DMS79 (cell line): ENCODE measurements around the gene COL5A1.

ENCODE experiments used
- DNase-seq: peaks from one replicate; lab custom pipeline; 2025; lab: John Stamatoyannopoulos, UW

The COL5A1 gene

GRCh38 chr9:134836406-134836970, 194.9 kb downstream of the COL5A1 start:
- no peak for DNase-seq

GRCh38 chr9:134837529-134837928, 195.9 kb downstream of the COL5A1 start:
- no peak for DNase-seq

DNA sequence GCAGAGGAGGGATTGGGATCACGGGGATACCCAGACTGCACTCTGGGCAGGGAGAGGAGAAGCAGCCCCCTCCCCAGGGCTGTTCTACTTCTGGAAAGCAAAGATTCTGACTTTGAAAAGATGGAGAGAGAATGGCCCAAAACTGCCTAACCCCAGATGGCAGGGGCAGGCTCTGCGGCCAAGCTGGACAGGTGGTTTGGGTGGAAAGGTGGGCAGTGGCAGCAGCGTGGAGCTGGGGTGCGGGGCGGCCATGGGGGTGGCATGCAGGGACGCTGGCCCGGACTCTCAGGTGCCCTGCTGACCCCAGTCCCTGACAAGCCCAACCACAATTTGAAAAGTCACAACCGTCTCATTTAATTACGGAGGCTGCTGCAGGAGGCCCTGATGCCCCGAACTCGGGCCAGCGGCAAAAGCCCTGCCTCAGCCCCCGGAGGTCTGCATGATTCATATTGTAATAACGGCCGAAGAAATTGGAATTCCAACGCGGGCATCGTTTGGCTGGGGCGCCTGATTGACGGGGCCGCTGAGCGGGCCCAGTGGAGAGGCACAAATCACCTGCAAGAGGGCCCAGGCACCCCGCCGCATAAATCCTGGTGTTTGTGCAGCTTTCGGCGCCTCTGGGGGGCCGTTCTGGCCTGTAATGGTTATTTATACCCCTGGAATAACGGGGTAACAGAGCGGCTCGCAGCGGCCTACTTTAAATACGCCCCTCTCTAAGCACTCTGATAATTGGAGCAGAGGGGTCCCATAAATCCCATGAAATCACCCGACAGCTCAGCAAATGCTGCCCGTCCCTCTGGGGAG, 197.2 kb downstream of the COL5A1 start:
- DNase-seq, result no peak

- no peak for DNase-seq
Observed at GRCh38 chr9:134839455-134840125, 198.0 kb downstream of the COL5A1 start.

- no peak for DNase-seq
Observed at GRCh38 chr9:134840511-134840910, 198.9 kb downstream of the COL5A1 start.

DNA sequence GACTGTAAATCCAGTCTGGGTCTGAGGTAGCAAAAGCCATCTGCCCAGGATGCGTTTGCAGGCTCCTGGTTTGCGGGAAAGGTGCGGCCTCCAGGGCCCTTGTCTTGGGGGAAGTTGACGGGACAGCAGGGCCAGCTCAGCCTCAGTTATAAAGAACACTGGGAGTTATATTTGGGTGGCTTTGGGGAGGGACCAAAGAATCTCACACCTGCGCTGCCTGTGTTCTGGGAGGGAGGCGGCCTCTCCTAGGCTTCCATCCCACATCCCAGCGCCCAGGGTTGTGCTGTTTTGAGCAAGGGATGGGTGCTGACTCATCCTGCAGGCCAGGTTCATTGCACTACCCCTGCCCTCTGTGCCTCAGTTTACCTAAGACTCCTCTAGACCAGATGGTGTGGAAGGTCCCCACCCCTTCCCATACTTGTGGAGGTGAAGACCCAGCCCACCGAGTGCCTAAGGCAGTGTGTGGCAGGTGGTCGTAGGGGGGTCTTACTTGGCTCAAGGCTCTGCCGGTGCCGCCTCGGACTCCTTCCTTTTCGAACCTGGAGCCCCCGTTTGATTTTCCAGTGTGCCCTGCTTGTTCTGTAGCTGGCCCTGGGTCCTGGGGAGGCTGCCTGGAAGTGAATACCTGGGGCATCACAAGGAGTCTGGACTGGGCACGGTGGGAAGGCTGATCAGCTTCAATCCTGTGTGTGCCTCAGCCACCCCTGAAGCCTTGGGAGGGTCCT, 199.7 kb downstream of the COL5A1 start:
- no peak for DNase-seq

GRCh38 chr9:134842321-134842720, 200.7 kb downstream of the COL5A1 start:
- DNase-seq, result no peak

DNA sequence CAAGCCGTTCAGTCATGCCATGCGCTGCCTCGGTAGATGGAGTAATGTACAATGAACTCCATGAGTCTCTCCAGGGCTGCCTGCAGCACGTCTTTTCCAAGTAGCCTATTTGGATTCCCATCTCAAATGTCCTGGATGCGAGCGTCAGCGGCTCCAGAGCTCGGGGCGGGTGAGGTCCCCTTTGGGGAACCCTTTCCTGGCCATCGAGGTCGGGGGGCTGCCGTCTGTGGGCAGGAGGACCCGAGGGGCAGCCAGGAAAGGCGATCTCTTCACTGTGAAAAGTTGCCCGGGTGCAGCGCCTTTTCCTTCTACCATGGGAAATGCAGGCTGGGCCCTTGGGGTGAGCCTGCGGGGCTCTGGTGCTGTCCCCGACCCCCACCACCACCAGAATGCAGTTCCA, 202.1 kb downstream of the COL5A1 start:
- no peak for DNase-seq

GRCh38 chr9:134844821-134845220, 203.2 kb downstream of the COL5A1 start:
- DNase-seq, result no peak

DNA sequence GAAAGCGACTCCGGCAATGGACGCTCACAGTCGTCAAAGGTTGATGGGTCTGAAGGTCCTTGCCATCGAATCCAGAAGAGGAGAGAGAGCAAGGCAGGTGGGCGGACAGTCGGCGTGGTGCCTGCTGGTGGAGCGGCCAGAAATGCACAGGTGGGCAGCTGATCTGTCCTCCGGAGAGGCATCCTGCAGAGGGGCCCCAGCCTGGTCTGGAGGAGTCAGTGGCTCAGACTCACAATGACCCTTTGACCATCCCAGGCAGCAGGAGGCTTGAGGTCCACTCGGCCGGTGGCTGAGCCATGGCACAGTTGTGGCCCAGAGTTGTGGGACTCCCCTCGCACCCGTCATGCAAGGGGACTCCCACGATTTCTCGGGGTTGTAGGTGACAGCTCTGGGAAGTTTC, 204.6 kb downstream of the COL5A1 start:
- no peak for DNase-seq

DNA sequence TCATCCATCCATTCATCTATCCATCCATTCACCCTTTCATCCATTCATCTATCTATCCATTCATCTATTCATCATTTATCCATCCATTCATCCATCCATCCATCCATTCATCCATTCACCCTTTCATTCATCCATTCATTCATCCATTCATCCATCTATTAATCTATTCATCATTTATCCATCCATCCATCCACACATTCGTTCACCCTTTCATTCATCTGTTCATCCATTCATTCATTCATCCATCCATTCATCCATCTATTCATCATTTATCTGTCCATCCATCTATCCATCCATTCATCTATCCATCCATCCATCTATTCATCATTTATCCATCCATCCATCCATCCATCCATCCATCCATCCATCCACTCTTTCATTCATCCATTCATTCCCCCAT, 205.1 kb downstream of the COL5A1 start:
- no peak for DNase-seq

DNA sequence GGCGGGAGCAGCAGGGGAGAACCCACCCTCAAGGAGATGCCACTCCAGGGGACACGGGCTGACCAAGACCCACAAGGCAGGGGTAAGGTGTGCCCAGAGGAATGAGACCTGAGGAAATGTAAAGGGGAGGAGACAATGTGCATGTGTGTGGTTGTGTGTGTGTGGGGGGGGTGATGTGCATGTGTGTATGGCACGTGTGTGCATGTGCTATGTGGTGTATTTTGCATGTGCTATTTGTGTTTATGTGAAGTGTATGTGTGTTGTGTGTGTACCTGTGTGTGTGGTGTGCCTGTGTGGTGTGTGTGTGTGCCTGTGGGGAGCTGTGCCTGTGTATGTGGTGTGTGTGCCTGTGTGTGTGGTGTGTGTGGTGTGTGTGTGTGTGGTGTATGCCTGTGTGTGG, 205.5 kb downstream of the COL5A1 start:
- DNase-seq, result no peak

GRCh38 chr9:134847752-134848432, 206.3 kb downstream of the COL5A1 start:
- DNase-seq, result no peak

- no peak for DNase-seq
Observed at GRCh38 chr9:134848504-134848903, 206.9 kb downstream of the COL5A1 start.

DNA sequence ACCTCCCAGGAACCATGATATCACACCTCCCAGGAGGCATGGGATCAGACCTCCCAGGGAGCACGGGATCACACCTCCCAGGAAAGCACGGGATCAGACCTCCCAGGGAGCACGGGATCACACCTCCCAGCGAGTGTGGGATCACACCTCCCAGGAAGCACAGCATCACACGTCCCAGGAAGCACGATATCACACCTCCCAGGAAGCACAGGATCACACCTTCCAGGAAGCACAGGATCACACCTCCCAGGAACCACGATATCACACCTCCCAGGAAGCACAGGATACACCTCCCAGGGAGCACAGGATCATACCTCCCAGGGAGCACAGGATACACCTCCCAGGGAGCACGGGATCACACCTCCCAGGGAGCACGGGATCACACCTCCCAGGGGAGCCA, 209.0 kb downstream of the COL5A1 start:
- DNase-seq, result no peak

DNA sequence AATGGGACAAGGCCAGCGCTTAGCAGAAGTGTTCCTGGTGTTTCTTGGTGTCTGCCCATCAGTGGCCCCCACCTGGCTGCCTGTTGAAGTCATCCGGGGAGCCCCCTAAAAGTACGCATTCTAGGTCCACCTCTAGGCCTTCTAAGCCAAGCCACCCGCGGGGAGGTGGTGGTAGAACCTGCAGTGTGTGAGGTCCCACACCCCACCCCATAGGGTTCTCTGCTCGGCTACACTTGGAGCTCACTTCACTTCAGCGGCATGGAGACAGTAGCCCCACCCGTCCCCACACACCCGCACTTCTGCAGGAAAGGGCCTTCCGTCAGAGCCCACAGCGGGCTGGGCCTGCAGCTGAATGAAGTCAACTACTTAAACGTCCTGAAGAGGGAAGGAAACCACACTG, 209.4 kb downstream of the COL5A1 start:
- DNase-seq, result no peak

- DNase-seq, result no peak
Observed at GRCh38 chr9:134852906-134853654, 211.5 kb downstream of the COL5A1 start.

DNA sequence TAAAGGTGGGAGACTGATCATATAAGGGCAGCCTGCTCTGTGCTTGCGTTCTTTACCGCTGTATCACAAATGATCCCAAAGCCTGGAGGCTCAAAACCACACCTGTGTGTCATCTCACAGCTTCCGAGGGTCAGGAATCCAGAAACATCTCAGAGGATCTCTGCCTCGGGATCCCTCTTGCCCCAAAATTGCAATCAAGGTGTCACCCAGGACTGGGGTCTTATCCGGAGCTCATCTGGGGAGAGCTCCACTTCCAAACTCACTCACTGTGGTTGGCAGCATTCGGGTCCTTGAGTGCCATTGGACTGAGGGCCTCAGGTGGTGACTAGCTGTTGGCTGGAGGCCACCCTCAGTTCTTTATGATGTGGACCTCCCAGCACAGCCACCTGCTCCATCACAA, 212.3 kb downstream of the COL5A1 start:
- DNase-seq, result no peak

DNA sequence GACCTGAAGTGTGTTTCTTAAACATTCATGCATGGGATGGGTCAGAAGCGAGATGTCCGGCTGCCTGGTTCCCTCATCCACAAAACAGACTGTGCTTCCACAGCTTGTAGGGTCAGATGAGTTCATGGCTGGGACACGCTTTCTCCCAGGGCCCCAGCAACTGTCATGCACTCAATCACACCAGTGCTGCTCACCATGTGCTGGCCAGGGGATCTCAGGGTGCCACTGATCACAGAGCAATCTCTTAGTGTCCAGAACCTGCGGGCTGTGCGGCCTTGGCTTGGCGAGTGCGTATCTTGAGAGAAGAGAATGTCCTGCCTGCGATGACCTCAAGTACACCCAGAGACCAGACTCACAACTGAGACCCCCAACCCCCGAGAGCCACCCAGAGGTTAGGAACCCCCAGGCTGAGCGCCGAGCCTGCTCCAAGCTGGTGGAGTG, 213.0 kb downstream of the COL5A1 start:
- no peak for DNase-seq

- DNase-seq, result no peak
Observed at GRCh38 chr9:134855231-134855899, 213.8 kb downstream of the COL5A1 start.

GRCh38 chr9:134855900-134856377, 214.3 kb downstream of the COL5A1 start:
- DNase-seq, result no peak
